Adrenal gland (tissue), 5 donors: ENCODE data around the gene LRFN4.

Experiments used
- CTCF ChIP-seq, 6 experiments: fragments of 450-650 bp in 4 of 6; fragments of 200-600 bp in 2 of 6; sonication (generic) in 1 of 6; IDR thresholded peaks; 1 replicate in 5 of 6; 2 replicates in 1 of 6; pipeline versions ENCODE4 v1.5.1 to v1.8.0; 2016 to 2021; ENCODE audit warnings: antibody characterized with exemption in 6 of 6, mild to moderate bottlenecking in 2 of 6, moderate library complexity in 1 of 6
- POLR2A ChIP-seq, 2 donors: fragments of 450-650 bp; IDR thresholded peaks; one replicate each; pipeline ENCODE4 v1.6.1; 2017; ENCODE audit warnings: antibody characterized with exemption in 2 of 2, mild to moderate bottlenecking in 2 of 2, moderate library complexity in 1 of 2
- donor health status: DM: no; HTN: no; CAD: no.

- TF ChIP-seq POLR2A (IDR thresholded peaks at IDR 0.05) (no peak), CTCF (IDR thresholded peaks at IDR 0.05) (no peak)
Observed at GRCh38 chr11:66888282-66888681, 31.4 kb downstream of the LRFN4 start.
